Panc1 (cell line): ENCODE results near the gene DNASE1L3. TPM values are rescaled to one million over a fixed set of nuclear protein-coding genes. Genes with fewer than 3 reads are reported as not detected.

Experiments
- ATAC-seq: fragments of 200-7000 bp; cut with Tn5 transposase; 2 replicates; pipeline ENCODE4 v1.9.1; 2020; ENCODE audit warnings: mild to moderate bottlenecking, moderate library complexity
- BruUV-seq: library from RNA; stranded (reverse); fragments of 400-500 nt; replicated peaks from 2 replicates; lab custom pipeline; 2021; lab: Mats Ljungman, UMichigan
- CTCF ChIA-PET: fragments of 300-600 bp; sonication (Branson Sonifier 250); formaldehyde crosslinking; loops from one replicate; lab custom pipeline; 2022; ENCODE audit warnings: antibody characterized with exemption; lab: Charles Lee
- POLR2A ChIA-PET: fragments of 300-600 bp; sonication (Branson Sonifier 250); formaldehyde crosslinking; loops from one replicate; lab custom pipeline; 2022; ENCODE audit warnings: antibody characterized with exemption; lab: Charles Lee
- DNase-seq: peaks from one replicate; pipeline ENCODE4 v3.0.0-alpha.2; 2010; ENCODE audit warnings: low read depth, low spot score
- H3K27ac ChIP-seq: 2 replicates; pipeline ENCODE4 v1.5.1; 2011; ENCODE audit warnings: mild to moderate bottlenecking, low read length, inconsistent platforms
- H3K27me3 ChIP-seq: fragments of 200-500 bp; sonication (Bioruptor generic); 2 replicates; pipeline ENCODE4 v1.6.0; 2014; ENCODE audit warnings: low read length, inconsistent platforms; ENCODE audit not compliant: control insufficient read depth, insufficient read depth
- H3K36me3 ChIP-seq: fragments of 200-500 bp; sonication (Bioruptor generic); 2 replicates; pipeline ENCODE4 v1.5.1; 2014; ENCODE audit warnings: inconsistent platforms, mild to moderate bottlenecking, low read length, moderate library complexity; ENCODE audit not compliant: control insufficient read depth, insufficient read depth
- H3K4me1 ChIP-seq: 2 replicates; pipeline ENCODE4 v1.5.1; 2011; ENCODE audit warnings: inconsistent platforms, mild to moderate bottlenecking, low read length, moderate library complexity; ENCODE audit not compliant: control insufficient read depth, insufficient read depth
- H3K4me3 ChIP-seq, 2 experiments: 2 replicates each; pipeline ENCODE4 v1.5.1; 2011 to 2012; ENCODE audit warnings: low read depth in 2 of 2, low read length in 2 of 2, mild to moderate bottlenecking in 2 of 2, inconsistent platforms in 1 of 2, moderate library complexity in 1 of 2
- H3K9me3 ChIP-seq: fragments of 200-500 bp; sonication (Bioruptor generic); 2 replicates; pipeline ENCODE4 v1.5.1; 2014; ENCODE audit warnings: low read depth, mild to moderate bottlenecking, inconsistent platforms, low read length, moderate library complexity; ENCODE audit not compliant: control insufficient read depth, insufficient read depth
- POLR2AphosphoS5 ChIP-seq: IDR thresholded peaks from 2 replicates; pipeline ENCODE4 v1.6.1; 2012; ENCODE audit warnings: mild to moderate bottlenecking, low read depth, low read length, moderate library complexity
- SIN3A ChIP-seq: IDR thresholded peaks from 2 replicates; pipeline ENCODE4 v1.6.1; 2012; ENCODE audit warnings: low read depth, mild to moderate bottlenecking, low read length, moderate library complexity, borderline replicate concordance; ENCODE audit not compliant: insufficient read depth
- TCF7L2 ChIP-seq: IDR thresholded peaks from 2 replicates; pipeline ENCODE4 v1.6.1; 2011; ENCODE audit warnings: mild to moderate bottlenecking, low read depth, low read length, inconsistent platforms
- in situ Hi-C: cut with HindIII; loops from 2 replicates; pipeline ENCODE4 v1.10.0; 2016; ENCODE audit warnings: low sequenced_read_pairs, low pct_unique_long_range_greater_than_20kb
- intact Hi-C: fragments of 100-400 bp; cut with micrococcal nuclease; formaldehyde crosslinking; loops from one replicate; pipeline ENCODE4 v1.10.0; 2022; ENCODE audit not compliant: unreplicated experiment
- total RNA-seq: library from RNA; stranded (reverse); gene quantifications from one replicate; pipeline ENCODE4 v1.2.1, GENCODE V29; 2021; ENCODE audit not compliant: unreplicated experiment
- TF ChIP-seq, protein P1 (sequence below), 2 experiments: IDR thresholded peaks; 2 replicates each; pipeline ENCODE4 v1.6.1; 2011 to 2012; ENCODE audit warnings: low read depth in 2 of 2, control low read depth in 1 of 2, low read length in 1 of 2, mild to moderate bottlenecking in 1 of 2, moderate library complexity in 1 of 2; ENCODE audit not compliant: insufficient read depth in 1 of 2
- TF ChIP-seq, protein P2 (sequence below): fragments of 450-650 bp; IDR thresholded peaks from 2 replicates; pipeline ENCODE4 v1.5.1; 2017; ENCODE audit warnings: mild to moderate bottlenecking

The DNASE1L3 gene
- total RNA-seq, 1 experiment from 2014 or later = not detected

DNA sequence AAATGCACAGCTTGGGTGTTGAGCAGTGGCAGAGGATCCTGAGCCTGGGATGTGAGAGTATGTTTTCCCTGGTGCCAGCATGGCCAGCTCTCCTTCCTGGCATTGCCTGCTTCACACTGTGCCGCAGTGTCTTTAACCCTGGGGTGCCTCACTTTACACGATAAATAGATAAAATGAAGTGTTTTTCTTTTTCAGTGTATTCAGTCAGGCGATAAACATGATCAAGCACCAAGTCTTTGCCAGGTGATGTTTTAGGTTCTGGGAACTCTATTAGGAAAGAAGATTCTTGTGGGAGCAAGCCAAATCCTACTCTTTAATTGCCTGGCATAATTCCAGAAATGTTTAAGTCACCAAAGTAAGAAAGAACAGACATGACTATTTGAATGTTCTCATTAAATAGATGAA is 40.9 kb upstream of the DNASE1L3 start:
- no TSS peak for BruUV-seq
- no peaks in the 10 kb centered on the region for H3K27me3 ChIP-seq
- H3K4me1 ChIP-seq = peaks cover 4% of the 10 kb centered on the region
- in situ Hi-C loops (no loop called here), intact Hi-C loops (no loop called here)
- DNase-seq = no peak
- TF ChIP-seq, protein P1, sequence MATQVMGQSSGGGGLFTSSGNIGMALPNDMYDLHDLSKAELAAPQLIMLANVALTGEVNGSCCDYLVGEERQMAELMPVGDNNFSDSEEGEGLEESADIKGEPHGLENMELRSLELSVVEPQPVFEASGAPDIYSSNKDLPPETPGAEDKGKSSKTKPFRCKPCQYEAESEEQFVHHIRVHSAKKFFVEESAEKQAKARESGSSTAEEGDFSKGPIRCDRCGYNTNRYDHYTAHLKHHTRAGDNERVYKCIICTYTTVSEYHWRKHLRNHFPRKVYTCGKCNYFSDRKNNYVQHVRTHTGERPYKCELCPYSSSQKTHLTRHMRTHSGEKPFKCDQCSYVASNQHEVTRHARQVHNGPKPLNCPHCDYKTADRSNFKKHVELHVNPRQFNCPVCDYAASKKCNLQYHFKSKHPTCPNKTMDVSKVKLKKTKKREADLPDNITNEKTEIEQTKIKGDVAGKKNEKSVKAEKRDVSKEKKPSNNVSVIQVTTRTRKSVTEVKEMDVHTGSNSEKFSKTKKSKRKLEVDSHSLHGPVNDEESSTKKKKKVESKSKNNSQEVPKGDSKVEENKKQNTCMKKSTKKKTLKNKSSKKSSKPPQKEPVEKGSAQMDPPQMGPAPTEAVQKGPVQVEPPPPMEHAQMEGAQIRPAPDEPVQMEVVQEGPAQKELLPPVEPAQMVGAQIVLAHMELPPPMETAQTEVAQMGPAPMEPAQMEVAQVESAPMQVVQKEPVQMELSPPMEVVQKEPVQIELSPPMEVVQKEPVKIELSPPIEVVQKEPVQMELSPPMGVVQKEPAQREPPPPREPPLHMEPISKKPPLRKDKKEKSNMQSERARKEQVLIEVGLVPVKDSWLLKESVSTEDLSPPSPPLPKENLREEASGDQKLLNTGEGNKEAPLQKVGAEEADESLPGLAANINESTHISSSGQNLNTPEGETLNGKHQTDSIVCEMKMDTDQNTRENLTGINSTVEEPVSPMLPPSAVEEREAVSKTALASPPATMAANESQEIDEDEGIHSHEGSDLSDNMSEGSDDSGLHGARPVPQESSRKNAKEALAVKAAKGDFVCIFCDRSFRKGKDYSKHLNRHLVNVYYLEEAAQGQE (IDR thresholded peaks at IDR 0.05; ENCODE audit: insufficient read depth in 1 of 2, low read depth in 2 of 2, low read length in 1 of 2) = no peak
- TF ChIP-seq POLR2AphosphoS5 (no peak), TCF7L2 (no peak), SIN3A (no peak)
- TF ChIP-seq, protein P2, sequence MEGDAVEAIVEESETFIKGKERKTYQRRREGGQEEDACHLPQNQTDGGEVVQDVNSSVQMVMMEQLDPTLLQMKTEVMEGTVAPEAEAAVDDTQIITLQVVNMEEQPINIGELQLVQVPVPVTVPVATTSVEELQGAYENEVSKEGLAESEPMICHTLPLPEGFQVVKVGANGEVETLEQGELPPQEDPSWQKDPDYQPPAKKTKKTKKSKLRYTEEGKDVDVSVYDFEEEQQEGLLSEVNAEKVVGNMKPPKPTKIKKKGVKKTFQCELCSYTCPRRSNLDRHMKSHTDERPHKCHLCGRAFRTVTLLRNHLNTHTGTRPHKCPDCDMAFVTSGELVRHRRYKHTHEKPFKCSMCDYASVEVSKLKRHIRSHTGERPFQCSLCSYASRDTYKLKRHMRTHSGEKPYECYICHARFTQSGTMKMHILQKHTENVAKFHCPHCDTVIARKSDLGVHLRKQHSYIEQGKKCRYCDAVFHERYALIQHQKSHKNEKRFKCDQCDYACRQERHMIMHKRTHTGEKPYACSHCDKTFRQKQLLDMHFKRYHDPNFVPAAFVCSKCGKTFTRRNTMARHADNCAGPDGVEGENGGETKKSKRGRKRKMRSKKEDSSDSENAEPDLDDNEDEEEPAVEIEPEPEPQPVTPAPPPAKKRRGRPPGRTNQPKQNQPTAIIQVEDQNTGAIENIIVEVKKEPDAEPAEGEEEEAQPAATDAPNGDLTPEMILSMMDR = no peak
- ATAC-seq = no peak
- H3K27ac ChIP-seq = no peak overlapping the region
- ChIA-PET POLR2A (no interaction called here), CTCF (no interaction called here)
- H3K36me3 ChIP-seq = no peaks in the 10 kb centered on the region
- no peak overlapping the region for H3K4me3 ChIP-seq
- H3K9me3 ChIP-seq = no peaks in the 10 kb centered on the region

DNA sequence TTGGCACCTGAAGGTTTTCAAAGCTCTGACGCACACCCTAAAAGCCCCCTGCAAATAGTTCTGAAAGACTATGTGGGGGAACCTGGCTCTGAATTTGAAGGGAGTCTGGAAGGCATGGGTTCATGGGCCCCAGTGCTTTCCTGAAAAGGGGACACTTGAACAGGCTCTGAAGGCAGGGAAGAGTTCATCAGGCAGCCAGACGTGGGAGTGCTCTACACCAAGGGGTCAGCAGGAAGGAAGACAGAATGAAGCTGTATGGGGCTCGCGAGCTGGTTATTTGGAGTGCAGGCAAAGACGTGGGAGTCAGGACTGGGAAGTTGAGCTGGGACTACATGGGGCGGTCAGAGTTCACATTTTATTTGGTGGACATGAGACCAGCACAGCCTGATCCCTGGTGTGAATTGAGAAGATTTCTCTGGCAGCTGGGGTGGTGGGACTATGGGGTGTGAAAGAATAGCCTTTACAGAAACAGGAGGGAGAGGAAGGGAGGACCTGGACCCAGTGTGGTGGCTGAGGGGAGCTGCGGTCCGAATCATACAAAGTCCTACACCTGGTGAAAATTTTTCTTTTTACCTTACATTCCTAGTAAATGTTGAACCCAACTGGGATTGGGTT is 39.4 kb upstream of the DNASE1L3 start:
- Histone ChIP-seq H3K4me1 (peaks cover 4% of the 10 kb centered on the region), H3K9me3 (no peaks in the 10 kb centered on the region), H3K27ac (no peak overlapping the region), H3K4me3 (no peak overlapping the region), H3K27me3 (no peaks in the 10 kb centered on the region), H3K36me3 (no peaks in the 10 kb centered on the region)
- TF ChIP-seq, protein P2 = no peak
- TF ChIP-seq POLR2AphosphoS5 = no peak
- TF ChIP-seq TCF7L2 = no peak
- TF ChIP-seq SIN3A = no peak
- TF ChIP-seq, protein P1 (IDR thresholded peaks at IDR 0.05; ENCODE audit: insufficient read depth in 1 of 2, low read depth in 2 of 2, low read length in 1 of 2) = no peak
- ATAC-seq (no peak), DNase-seq (no peak)
- no TSS peak for BruUV-seq
- in situ Hi-C loops = no loop called here
- intact Hi-C loops = no loop called here
- ChIA-PET POLR2A (no interaction called here), CTCF (no interaction called here)
